GM12872 (cell line): ENCODE results near the gene ASCL3.

Experiments used
- CTCF ChIP-seq: IDR thresholded peaks from 3 replicates; pipeline ENCODE4 v1.5.1; 2011; ENCODE audit warnings: low read depth, mild to moderate bottlenecking, low read length, moderate library complexity; ENCODE audit not compliant: insufficient read depth

ASCL3 gene

DNA sequence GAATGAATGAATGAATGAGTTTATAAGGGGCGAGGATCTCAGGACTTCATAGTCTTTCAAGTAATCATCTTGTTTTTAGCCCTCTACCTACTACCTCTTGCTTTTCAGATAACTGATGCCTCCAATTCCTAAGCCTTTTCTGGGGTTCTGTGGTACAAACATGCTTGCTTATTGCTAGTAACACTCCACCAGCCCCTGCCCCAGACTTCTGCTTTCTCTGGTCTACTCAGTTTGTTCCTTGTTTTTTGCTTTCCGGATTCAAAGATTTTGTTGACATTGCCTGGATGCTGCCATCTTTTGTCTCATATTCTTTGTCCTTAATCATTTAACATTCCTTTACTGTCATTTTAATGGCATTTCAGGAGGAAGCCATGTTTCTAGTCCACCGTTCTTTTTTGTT is 30.3 kb upstream of the ASCL3 start:
- TF ChIP-seq CTCF, result no peak

GRCh38 chr11:8971924-8972316 is 29.1 kb upstream of the ASCL3 start:
- TF ChIP-seq CTCF, result no peak

DNA sequence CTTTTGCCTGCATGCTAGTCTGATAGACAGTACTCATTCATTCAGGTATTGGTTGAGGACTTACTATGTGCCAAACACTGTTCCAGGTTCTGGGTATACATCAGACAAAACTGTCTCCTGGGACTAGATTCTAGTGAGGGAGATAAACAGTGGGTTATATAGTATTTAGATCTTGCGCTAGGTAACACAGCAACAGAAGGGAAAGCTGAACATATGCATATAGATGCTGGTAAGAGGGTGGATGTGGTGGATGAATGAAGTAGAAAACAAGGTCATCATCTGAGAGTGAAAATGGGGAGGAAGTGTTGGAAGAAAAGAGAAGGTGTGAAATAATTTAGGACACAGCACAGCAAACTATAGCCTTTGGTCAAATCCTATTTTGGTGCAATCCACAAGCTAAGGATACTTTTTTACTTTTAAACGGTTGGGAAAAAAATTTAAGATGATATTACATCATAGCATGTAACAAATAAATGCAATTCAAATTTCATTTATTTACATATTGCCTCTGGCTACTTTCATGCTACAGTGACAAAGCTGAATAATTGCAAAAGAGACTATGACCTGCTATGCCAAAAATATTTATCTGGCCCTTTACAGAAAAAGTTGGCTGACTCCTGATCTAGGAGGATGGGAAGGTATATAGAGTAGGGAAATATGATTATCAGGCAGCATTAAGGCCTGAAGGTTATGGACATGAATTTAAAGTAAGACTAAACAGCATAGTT is 28.5 kb upstream of the ASCL3 start:
- TF ChIP-seq CTCF, result no peak

- TF ChIP-seq CTCF, result no peak
Measured at GRCh38 chr11:8967184-8967583, 24.4 kb upstream of the ASCL3 start.

DNA sequence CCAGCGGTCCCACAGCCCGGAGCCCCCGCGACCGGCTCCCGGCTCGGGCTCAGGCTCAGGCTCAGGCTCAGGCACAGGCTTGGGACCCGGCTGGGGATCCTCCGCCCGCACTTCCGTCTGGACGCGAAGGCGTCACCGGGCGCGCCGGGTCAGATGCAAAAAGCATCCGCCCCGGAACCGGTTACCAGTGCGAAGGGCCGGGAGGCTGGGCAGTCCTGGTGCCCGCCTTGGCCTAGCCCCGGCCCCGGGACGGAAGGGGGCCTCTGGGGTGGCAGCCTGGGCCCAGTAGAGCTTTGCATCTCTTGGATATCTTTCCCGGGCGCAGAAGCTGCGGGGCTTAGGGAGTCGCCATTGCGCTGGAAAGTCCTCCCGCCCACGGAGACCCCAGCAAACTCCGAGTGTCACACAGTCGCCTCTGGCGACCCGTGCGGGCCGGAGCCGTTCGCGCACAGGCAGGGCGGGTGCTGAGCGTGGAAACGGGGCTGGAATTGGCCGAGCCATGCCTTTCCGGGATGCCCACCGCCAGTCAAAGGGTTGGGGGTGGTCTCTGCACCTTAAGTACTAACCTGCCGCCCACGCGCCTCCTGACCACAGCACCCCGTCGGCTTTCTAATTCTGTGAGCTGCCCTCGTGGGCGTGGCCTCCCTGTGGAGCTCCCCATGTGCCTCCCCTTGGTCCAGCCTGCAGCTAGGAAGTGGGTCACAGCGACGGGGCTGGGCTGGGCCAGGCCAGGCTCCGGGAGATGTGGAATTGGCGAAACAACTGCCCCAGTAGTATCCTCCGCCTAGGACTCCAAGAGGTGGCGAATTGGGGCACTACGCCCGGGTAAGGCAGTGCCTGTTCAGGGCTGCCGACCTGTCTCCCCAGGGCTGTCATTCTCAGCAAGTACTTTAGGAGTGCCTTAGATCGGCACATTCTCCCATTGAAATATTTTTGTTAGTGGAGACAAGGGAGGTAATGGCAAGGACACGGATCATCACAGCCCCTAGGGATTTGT is 21.8 kb upstream of the ASCL3 start, which contains the start of gene TMEM9B:
Gene TMEM9B (minus strand): TSS at position 119 of the 997 bp plus-strand sequence. CDS start 129 bp downstream, outside the sequence.
- TF ChIP-seq CTCF, result no peak

- no peak for TF ChIP-seq CTCF
Measured at GRCh38 chr11:8963569-8964323, 20.9 kb upstream of the ASCL3 start.

GRCh38 chr11:8962841-8963240 is 20.0 kb upstream of the ASCL3 start:
- TF ChIP-seq CTCF, result no peak
